HepG2 (cell line): ENCODE results near the gene CXXC5. TPM values are rescaled to one million over a fixed set of nuclear protein-coding genes. Genes with fewer than 3 reads are reported as not detected.

Experiments
- CSRNP2 ChIP-seq: sonication (generic); formaldehyde crosslinking; conservative IDR thresholded peaks from 2 replicates; pipeline ENCODE4 v1.8.0; 2022; ENCODE audit warnings: low read depth, missing genetic modification reagents
- IKZF4 ChIP-seq: sonication (generic); formaldehyde crosslinking; IDR thresholded peaks from 2 replicates; pipeline ENCODE4 v1.5.1; 2020; ENCODE audit warnings: borderline replicate concordance, mild to moderate bottlenecking, low read depth, missing genetic modification reagents; ENCODE audit errors: not compliant biosample characterization
- KDM2A ChIP-seq: sonication (generic); formaldehyde crosslinking; IDR thresholded peaks from 2 replicates; pipeline ENCODE4 v1.4.0; 2020; ENCODE audit warnings: low read depth, missing genetic modification reagents, borderline replicate concordance
- KMT2A ChIP-seq: sonication (generic); formaldehyde crosslinking; IDR thresholded peaks from 2 replicates; pipeline ENCODE4 v1.4.0; 2020; ENCODE audit warnings: missing genetic modification reagents
- MIXL1 ChIP-seq: IDR thresholded peaks from 2 replicates; pipeline ENCODE4 v1.6.1; 2016
- PHF5A ChIP-seq: IDR thresholded peaks from one replicate; pipeline ENCODE4 v1.6.1; 2018; ENCODE audit warnings: low read depth, missing genetic modification reagents; ENCODE audit not compliant: unreplicated experiment
- PPARG ChIP-seq: conservative IDR thresholded peaks from 2 replicates; pipeline ENCODE4 v1.6.1; 2016; ENCODE audit warnings: missing biosample characterization, missing genetic modification reagents
- REPIN1 ChIP-seq: sonication (generic); formaldehyde crosslinking; IDR thresholded peaks from 2 replicates; pipeline ENCODE4 v1.8.0; 2022; ENCODE audit warnings: missing genetic modification reagents, low read depth, mild to moderate bottlenecking, borderline replicate concordance
- SALL2 ChIP-seq: sonication (generic); formaldehyde crosslinking; IDR thresholded peaks from 2 replicates; pipeline ENCODE4 v1.8.1; 2023; ENCODE audit warnings: mild to moderate bottlenecking, missing genetic modification reagents, inconsistent platforms
- SOX13 ChIP-seq, 3 experiments: fragments of 450-650 bp in 1 of 3; sonication (generic) in 1 of 3; formaldehyde crosslinking in 1 of 3; IDR thresholded peaks in 2 of 3; conservative IDR thresholded peaks in 1 of 3; 2 replicates each; pipeline versions ENCODE4 v1.5.0 to v1.6.1; 2016 to 2020; ENCODE audit warnings: antibody characterized with exemption in 1 of 3, mild to moderate bottlenecking in 1 of 3, missing compliant biosample characterization in 1 of 3, missing genetic modification reagents in 1 of 3, moderate library complexity in 1 of 3
- ZBTB8A ChIP-seq: sonication (generic); formaldehyde crosslinking; IDR thresholded peaks from 2 replicates; pipeline ENCODE4 v1.4.0; 2020; ENCODE audit warnings: mild to moderate bottlenecking, low read depth, missing genetic modification reagents, borderline replicate concordance
- ZNF333 ChIP-seq: sonication (generic); formaldehyde crosslinking; IDR thresholded peaks from 2 replicates; pipeline ENCODE4 v1.4.0; 2020; ENCODE audit warnings: mild to moderate bottlenecking, missing genetic modification reagents, borderline replicate concordance
- polyA plus RNA-seq, 8 experiments: library from polyadenylated mRNA; depleted of rRNA in 3 of 8; stranded (reverse) in 7 of 8; unstranded in 1 of 8; fragments of >200 nt; fragmentation: Illumina TruSeq in 4 of 8; extraction: Trizol in 4 of 8; gene quantifications; 2 replicates each; pipeline versions ENCODE4 v1.2.1 to v1.2.3, GENCODE V29; 2011 to 2016; ENCODE audit warnings: low read depth in 4 of 8, missing spikeins in 1 of 8, mixed read lengths in 1 of 8; ENCODE audit not compliant: insufficient read depth in 1 of 8
- total RNA-seq, 5 experiments: library from RNA; depleted of rRNA; stranded (reverse); fragments of >200 nt; fragmentation: Illumina TruSeq; extraction: Trizol; gene quantifications; 2 replicates each; pipeline ENCODE4 v1.2.3, GENCODE V29; 2016; ENCODE audit warnings: low read depth in 1 of 5
- TF ChIP-seq, protein P1 (sequence below): IDR thresholded peaks from 2 replicates; pipeline ENCODE4 v1.4.0; 2020; ENCODE audit warnings: mild to moderate bottlenecking, missing genetic modification reagents
- TF ChIP-seq, protein P2 (sequence below): sonication (generic); formaldehyde crosslinking; IDR thresholded peaks from 2 replicates; pipeline ENCODE4 v1.4.0; 2020; ENCODE audit warnings: mild to moderate bottlenecking, missing genetic modification reagents

The CXXC5 gene
- total and polyA plus RNA-seq, 2 of the 13 experiments (the other 11 are each of a cell fraction or from before 2014, with no cell fraction given): 32.3 to 33.0 TPM

- TF ChIP-seq, protein P1, sequence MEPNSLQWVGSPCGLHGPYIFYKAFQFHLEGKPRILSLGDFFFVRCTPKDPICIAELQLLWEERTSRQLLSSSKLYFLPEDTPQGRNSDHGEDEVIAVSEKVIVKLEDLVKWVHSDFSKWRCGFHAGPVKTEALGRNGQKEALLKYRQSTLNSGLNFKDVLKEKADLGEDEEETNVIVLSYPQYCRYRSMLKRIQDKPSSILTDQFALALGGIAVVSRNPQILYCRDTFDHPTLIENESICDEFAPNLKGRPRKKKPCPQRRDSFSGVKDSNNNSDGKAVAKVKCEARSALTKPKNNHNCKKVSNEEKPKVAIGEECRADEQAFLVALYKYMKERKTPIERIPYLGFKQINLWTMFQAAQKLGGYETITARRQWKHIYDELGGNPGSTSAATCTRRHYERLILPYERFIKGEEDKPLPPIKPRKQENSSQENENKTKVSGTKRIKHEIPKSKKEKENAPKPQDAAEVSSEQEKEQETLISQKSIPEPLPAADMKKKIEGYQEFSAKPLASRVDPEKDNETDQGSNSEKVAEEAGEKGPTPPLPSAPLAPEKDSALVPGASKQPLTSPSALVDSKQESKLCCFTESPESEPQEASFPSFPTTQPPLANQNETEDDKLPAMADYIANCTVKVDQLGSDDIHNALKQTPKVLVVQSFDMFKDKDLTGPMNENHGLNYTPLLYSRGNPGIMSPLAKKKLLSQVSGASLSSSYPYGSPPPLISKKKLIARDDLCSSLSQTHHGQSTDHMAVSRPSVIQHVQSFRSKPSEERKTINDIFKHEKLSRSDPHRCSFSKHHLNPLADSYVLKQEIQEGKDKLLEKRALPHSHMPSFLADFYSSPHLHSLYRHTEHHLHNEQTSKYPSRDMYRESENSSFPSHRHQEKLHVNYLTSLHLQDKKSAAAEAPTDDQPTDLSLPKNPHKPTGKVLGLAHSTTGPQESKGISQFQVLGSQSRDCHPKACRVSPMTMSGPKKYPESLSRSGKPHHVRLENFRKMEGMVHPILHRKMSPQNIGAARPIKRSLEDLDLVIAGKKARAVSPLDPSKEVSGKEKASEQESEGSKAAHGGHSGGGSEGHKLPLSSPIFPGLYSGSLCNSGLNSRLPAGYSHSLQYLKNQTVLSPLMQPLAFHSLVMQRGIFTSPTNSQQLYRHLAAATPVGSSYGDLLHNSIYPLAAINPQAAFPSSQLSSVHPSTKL: peak; percentile 70
- TF ChIP-seq KDM2A (CRISPR knock-in tag): peak; percentile 48; the same call in 1 of the 2 replicates
- no peak for TF ChIP-seq CSRNP2 (CRISPR knock-in tag)
- 0 out of 2 replicates have a peak, but pooled peaks have one; percentile 65 for TF ChIP-seq KMT2A (CRISPR knock-in tag)
- TF ChIP-seq SALL2 (CRISPR knock-in tag): no peak
- no peak for TF ChIP-seq ZNF333 (CRISPR knock-in tag)
- TF ChIP-seq SOX13 (IDR thresholded peaks at IDR 0.05): no peak
- peak in 1 of 2 experiments; percentile 64; a peak in 1 of 4 replicates for TF ChIP-seq SOX13 (CRISPR knock-in tag; conservative IDR thresholded peaks at IDR 0.05 in 1 of 2, IDR thresholded peaks at IDR 0.05 in 1 of 2)
- no peak for TF ChIP-seq MIXL1 (CRISPR knock-in tag)
- TF ChIP-seq REPIN1 (CRISPR knock-in tag): peak; percentile 34; the same call in 1 of the 2 replicates
- no peak for TF ChIP-seq IKZF4 (CRISPR knock-in tag)
- no peak for TF ChIP-seq PPARG (CRISPR knock-in tag)
- TF ChIP-seq ZBTB8A (CRISPR knock-in tag): no peak
- TF ChIP-seq, protein P2, sequence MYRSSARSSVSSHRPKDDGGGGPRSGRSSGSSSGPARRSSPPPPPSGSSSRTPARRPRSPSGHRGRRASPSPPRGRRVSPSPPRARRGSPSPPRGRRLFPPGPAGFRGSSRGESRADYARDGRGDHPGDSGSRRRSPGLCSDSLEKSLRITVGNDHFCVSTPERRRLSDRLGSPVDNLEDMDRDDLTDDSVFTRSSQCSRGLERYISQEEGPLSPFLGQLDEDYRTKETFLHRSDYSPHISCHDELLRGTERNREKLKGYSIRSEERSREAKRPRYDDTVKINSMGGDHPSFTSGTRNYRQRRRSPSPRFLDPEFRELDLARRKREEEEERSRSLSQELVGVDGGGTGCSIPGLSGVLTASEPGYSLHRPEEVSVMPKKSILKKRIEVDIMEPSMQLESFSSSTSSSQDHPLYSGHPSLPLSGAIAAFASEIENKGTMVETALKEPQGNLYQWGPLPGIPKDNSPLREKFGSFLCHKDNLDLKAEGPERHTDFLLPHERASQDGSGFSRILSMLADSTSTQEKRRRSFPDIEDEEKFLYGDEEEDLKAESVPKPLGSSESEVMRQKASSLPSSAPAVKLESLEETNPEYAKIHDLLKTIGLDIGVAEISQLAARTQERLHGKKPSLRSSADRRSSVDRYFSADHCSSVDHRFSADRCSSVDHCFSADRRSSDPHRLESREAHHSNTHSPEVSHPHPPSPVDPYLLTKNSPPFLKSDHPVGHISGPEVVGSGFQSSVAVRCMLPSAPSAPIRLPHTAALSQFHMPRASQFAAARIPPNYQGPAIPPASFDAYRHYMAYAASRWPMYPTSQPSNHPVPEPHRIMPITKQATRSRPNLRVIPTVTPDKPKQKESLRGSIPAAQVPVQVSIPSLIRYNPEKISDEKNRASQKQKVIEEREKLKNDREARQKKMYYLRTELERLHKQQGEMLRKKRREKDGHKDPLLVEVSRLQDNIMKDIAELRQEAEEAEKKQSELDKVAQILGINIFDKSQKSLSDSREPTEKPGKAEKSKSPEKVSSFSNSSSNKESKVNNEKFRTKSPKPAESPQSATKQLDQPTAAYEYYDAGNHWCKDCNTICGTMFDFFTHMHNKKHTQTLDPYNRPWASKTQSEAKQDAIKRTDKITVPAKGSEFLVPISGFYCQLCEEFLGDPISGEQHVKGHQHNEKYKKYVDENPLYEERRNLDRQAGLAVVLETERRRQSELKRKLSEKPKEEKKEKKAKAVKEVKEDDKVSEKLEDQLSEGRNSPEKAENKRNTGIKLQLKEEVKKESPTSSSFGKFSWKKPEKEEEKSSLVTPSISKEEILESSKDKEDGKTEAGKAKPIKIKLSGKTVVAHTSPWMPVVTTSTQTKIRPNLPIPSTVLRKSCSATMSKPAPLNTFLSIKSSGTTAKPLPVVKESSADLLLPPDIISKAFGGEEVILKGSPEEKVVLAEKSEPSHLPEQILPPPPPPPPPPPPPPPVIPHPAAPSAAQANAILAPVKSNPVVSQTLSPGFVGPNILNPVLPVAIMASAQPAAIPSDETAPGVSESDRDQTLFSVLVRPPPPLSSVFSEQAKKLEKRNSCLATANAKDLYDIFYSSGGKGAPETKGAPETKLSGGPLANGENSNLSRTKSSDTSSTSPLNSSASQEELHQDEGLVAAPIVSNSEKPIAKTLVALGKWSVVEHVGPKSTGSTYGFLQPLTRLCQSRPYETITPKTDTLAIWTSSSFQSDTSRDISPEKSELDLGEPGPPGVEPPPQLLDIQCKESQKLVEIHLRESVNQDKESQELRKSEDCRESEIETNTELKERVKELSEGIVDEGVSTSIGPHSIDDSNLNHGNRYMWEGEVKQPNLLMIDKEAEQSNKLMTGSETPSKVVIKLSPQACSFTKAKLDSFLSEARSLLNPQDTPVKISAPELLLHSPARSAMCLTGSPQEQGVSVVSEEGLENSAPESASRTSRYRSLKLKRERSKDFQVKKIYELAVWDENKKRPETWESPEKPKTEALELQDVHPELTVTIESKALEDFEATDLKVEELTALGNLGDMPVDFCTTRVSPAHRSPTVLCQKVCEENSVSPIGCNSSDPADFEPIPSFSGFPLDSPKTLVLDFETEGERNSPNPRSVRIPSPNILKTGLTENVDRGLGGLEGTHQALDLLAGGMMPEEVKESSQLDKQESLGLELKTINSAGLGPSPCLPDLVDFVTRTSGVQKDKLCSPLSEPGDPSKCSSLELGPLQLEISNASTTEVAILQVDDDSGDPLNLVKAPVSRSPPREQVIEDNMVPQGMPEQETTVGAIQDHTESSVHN (CRISPR knock-in tag): no peak
- TF ChIP-seq PHF5A: peak; percentile 7
Measured at GRCh38 chr5:139651043-139651834, 3.1 kb downstream of the CXXC5 start (continued).
